Stimulated activated CD4-positive, alpha-beta T cell treated with anti-CD3 and anti-CD28 coated beads, Interleukin-12 subunit alpha, Interleukin-12 subunit beta, amount 100 ng/mL, for 4 hours (primary cell): ENCODE measurements around the gene GAREM1.
"Not testable (repeated sequence)": the region's sequence is repeated elsewhere in the genome, so short reads cannot be mapped to it uniquely, and the experiment has no call there.

Experiments
- DNase-seq: peaks from one replicate; pipeline ENCODE4 v3.0.0-alpha.2; 2020

The GAREM1 gene

GRCh38 chr18:32249147-32249929, 221.3 kb downstream of the GAREM1 start:
- DNase-seq = no peak

GRCh38 chr18:32244881-32245280, 225.8 kb downstream of the GAREM1 start:
- DNase-seq = no peak

- no peak for DNase-seq
Measured at GRCh38 chr18:32243358-32243757, 227.3 kb downstream of the GAREM1 start.

- no peak for DNase-seq
Measured at GRCh38 chr18:32242395-32242794, 228.3 kb downstream of the GAREM1 start.

GRCh38 chr18:32238635-32239268, 231.9 kb downstream of the GAREM1 start:
- DNase-seq = no peak

- DNase-seq = no peak
Measured at GRCh38 chr18:32237049-32237448, 233.6 kb downstream of the GAREM1 start.

DNA sequence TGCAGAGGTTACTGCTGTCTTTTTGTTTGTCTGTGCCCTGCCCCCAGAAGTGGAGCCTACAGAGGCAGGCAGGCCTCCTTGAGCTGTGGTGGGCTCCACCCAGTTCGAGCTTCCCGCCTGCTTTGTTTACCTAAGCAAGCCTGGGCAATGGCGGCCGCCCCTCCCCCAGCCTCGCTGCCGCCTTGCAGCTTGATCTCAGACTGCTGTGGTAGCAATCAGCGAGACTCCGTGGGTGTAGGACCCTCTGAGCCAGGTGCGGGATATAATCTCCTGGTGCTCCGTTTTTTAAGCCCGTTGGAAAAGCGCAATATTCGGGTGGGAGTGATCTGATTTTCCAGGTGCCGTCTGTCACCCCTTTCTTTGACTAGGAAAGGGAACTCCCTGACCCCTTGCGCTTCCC, 237.3 kb downstream of the GAREM1 start:
- not testable (repeated sequence) for DNase-seq

- no peak for DNase-seq
Measured at GRCh38 chr18:32219431-32220018, 251.2 kb downstream of the GAREM1 start.

DNA sequence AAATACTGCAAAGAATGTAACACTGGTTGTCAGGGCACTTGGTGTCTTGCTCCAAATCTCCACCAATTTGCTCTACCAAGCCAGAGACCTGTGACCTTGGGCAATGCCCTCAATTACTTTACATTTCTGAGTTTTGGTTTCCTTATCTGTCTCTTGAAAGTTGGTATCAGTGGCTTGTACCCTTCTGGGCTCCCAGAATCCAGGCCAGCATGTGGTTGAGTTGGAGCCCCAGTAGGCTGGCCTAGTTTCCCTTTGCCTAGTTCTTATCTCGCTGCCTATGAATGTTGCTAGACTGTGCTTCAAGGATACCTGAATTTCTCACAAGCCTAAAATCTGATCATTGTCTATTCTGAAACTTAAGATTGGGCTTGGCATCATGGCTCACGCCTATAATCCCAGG, 254.3 kb downstream of the GAREM1 start:
- DNase-seq = no peak

DNA sequence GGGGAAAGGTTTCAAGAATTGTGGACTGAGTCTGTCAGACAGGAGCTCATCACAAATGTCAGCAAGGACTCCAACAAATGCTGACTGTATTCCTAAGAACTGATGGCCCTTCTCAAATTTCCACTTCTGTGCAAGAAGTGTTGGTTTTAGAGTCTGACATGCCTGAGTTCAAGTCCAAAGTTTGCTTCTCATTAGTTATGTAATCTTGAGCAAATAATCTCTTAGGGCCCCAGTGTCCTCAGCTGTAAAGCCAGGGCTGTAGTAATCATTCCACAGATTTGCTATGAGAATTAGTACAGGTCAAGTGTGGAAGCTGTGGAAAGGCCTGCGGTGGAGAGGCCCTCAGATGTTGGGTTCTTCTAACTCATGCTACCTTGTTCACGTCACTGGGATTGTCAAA, 257.0 kb downstream of the GAREM1 start:
- no peak for DNase-seq
